GM21737 (cell line): ENCODE results near the gene PRPF19.
"Not testable (repeated sequence)": the region's sequence is repeated elsewhere in the genome, so short reads cannot be mapped to it uniquely, and the experiment has no call there.

Experiments used
- ATAC-seq: cut with Tn5 transposase; IDR thresholded peaks from one replicate; pipeline ENCODE4 v1.9.1; 2021; ENCODE audit warnings: mild to moderate bottlenecking, moderate library complexity; ENCODE audit not compliant: unreplicated experiment

The PRPF19 gene

GRCh38 chr11:60910281-60910687 lies 3.9 kb upstream of the PRPF19 start:
- ATAC-seq, result peak; percentile 31

GRCh38 chr11:60909680-60910280 lies 3.4 kb upstream of the PRPF19 start:
- ATAC-seq, result not testable (repeated sequence)

- no peak for ATAC-seq
These were observed 2.4 kb upstream of the PRPF19 start for GRCh38 chr11:60908803-60909202.

GRCh38 chr11:60905551-60906113 lies 753 bp downstream of the PRPF19 start:
- ATAC-seq, result no peak

GRCh38 chr11:60905047-60905446 lies 1.3 kb downstream of the PRPF19 start:
- ATAC-seq, result no peak

GRCh38 chr11:60902625-60903024 lies 3.8 kb downstream of the PRPF19 start:
- no peak for ATAC-seq

- no peak for ATAC-seq
These were observed 5.5 kb downstream of the PRPF19 start for GRCh38 chr11:60900673-60901404.

GRCh38 chr11:60899977-60900376 lies 6.4 kb downstream of the PRPF19 start:
- no peak for ATAC-seq

- no peak for ATAC-seq
These were observed 7.1 kb downstream of the PRPF19 start for GRCh38 chr11:60899046-60899936.

GRCh38 chr11:60897496-60897895 lies 8.9 kb downstream of the PRPF19 start:
- ATAC-seq, result no peak

- no peak for ATAC-seq
These were observed 10.7 kb downstream of the PRPF19 start for GRCh38 chr11:60895687-60896086.

- ATAC-seq, result no peak
These were observed 15.2 kb downstream of the PRPF19 start for GRCh38 chr11:60891103-60891741.

GRCh38 chr11:60890696-60891095 lies 15.7 kb downstream of the PRPF19 start:
- no peak for ATAC-seq

GRCh38 chr11:60889869-60890311 lies 16.5 kb downstream of the PRPF19 start:
- no peak for ATAC-seq

- no peak for ATAC-seq
These were observed 18.8 kb downstream of the PRPF19 start for GRCh38 chr11:60887556-60887955.

- no peak for ATAC-seq
These were observed 25.6 kb downstream of the PRPF19 start for GRCh38 chr11:60880643-60881282.

GRCh38 chr11:60879971-60880588 lies 26.3 kb downstream of the PRPF19 start:
- ATAC-seq, result no peak

- ATAC-seq, result no peak
These were observed 27.3 kb downstream of the PRPF19 start for GRCh38 chr11:60879104-60879503.

GRCh38 chr11:60878245-60879101 lies 27.9 kb downstream of the PRPF19 start:
- ATAC-seq, result no peak
